H1 (cell line): Measurements from ENCODE around the gene ABI1. TPM values are rescaled to one million over a fixed set of nuclear protein-coding genes. Genes with fewer than 3 reads are reported as not detected.

Source experiments
- CTCF ChIA-PET: fragments of 300-600 bp; sonication (Branson Sonifier 250); formaldehyde crosslinking; loops from one replicate; lab custom pipeline; 2021; ENCODE audit not compliant: partially characterized antibody; lab: Charles Lee
- POLR2A ChIA-PET: fragments of 300-600 bp; sonication (Branson Sonifier 250); formaldehyde crosslinking; loops from one replicate; lab custom pipeline; 2021; ENCODE audit warnings: inconsistent platforms; ENCODE audit not compliant: partially characterized antibody; lab: Charles Lee
- DNase-seq, 2 experiments: peaks; one replicate each; pipeline versions ENCODE4 v3.0.0 to v3.0.0-alpha.2; 2010 to 2022; ENCODE audit warnings: low spot score in 2 of 2, low read depth in 1 of 2, mixed read lengths in 1 of 2
- FAIRE-seq: peaks from 2 replicates; lab custom pipeline; 2011; peaks lifted over from hg19 to GRCh38; lab: Jason Lieb, UNC
- H2AFZ ChIP-seq: 2 replicates; pipeline ENCODE4 v1.8.1; 2012; ENCODE audit warnings: low read length, inconsistent platforms
- H2AK5ac ChIP-seq: 2 replicates; pipeline ENCODE4 v1.6.1; 2013; ENCODE audit warnings: low read depth, low read length
- H2BK120ac ChIP-seq: replicated peaks from 2 replicates; pipeline ENCODE3; 2013; ENCODE audit warnings: low read depth, low read length, inconsistent platforms
- H2BK12ac ChIP-seq: 2 replicates; pipeline ENCODE4 v1.6.1; 2013; ENCODE audit warnings: low read depth, low read length
- H2BK15ac ChIP-seq: 2 replicates; pipeline ENCODE4 v1.6.1; 2013; ENCODE audit warnings: low read length
- H2BK20ac ChIP-seq: 2 replicates; pipeline ENCODE4 v1.6.1; 2013; ENCODE audit warnings: low read length
- H2BK5ac ChIP-seq: 2 replicates; pipeline ENCODE4 v1.6.1; 2013; ENCODE audit warnings: low read depth, low read length
- H3K14ac ChIP-seq: 2 replicates; pipeline ENCODE4 v1.6.1; 2013; ENCODE audit warnings: inconsistent platforms; ENCODE audit not compliant: insufficient read length
- H3K18ac ChIP-seq: 2 replicates; pipeline ENCODE4 v1.6.1; 2013; ENCODE audit warnings: low read length; ENCODE audit errors: extremely low read depth
- H3K23ac ChIP-seq: 2 replicates; pipeline ENCODE4 v1.6.1; 2013; ENCODE audit warnings: inconsistent platforms; ENCODE audit not compliant: insufficient read length
- H3K23me2 ChIP-seq: 2 replicates; pipeline ENCODE4 v1.6.1; 2013; ENCODE audit warnings: low read depth, low read length
- H3K27ac ChIP-seq: 2 replicates; pipeline ENCODE4 v1.6.1; 2011; ENCODE audit warnings: low read depth, low read length, inconsistent platforms
- H3K27me3 ChIP-seq, 4 experiments: replicated peaks in 1 of 4; 1 replicate in 1 of 4; 2 replicates in 3 of 4; pipeline versions ENCODE4 v1.6.1 to v1.8.1; 2011 to 2013; ENCODE audit warnings: low read length in 3 of 4, mild to moderate bottlenecking in 3 of 4, inconsistent platforms in 2 of 4, mixed read lengths in 2 of 4, moderate library complexity in 1 of 4; ENCODE audit not compliant: control insufficient read depth in 3 of 4, insufficient read depth in 3 of 4; ENCODE audit errors: extremely low read depth in 1 of 4
- H3K36me3 ChIP-seq, 4 experiments: 2 replicates each; pipeline versions ENCODE4 v1.6.1 to v1.8.1; 2011 to 2013; ENCODE audit warnings: mild to moderate bottlenecking in 4 of 4, low read length in 3 of 4, moderate library complexity in 2 of 4, control low read depth in 1 of 4, inconsistent platforms in 1 of 4; ENCODE audit not compliant: insufficient read depth in 4 of 4, control insufficient read depth in 2 of 4
- H3K4ac ChIP-seq: replicated peaks from 2 replicates; pipeline ENCODE3; 2013; ENCODE audit warnings: low read length, low read depth, mixed read lengths, inconsistent platforms; ENCODE audit not compliant: insufficient read length
- H3K4me1 ChIP-seq, 4 experiments: replicated peaks in 1 of 4; 1 replicate in 1 of 4; 2 replicates in 3 of 4; pipeline versions ENCODE4 v1.6.1 to v1.8.1; 2011 to 2013; ENCODE audit warnings: low read length in 3 of 4, inconsistent platforms in 2 of 4, mixed read lengths in 1 of 4; ENCODE audit not compliant: insufficient read depth in 4 of 4, control insufficient read depth in 3 of 4
- H3K4me2 ChIP-seq, 2 experiments: 2 replicates each; pipeline versions ENCODE4 v1.6.1 to v1.8.1; 2011 to 2013; ENCODE audit warnings: low read depth in 2 of 2, low read length in 2 of 2, control low read depth in 1 of 2, inconsistent platforms in 1 of 2, mild to moderate bottlenecking in 1 of 2; ENCODE audit not compliant: insufficient read depth in 1 of 2
- H3K4me3 ChIP-seq, 4 experiments: fragments of 200-600, 300-600 bp in 1 of 4; sonication (generic), shearing (Covaris generic), sonication (Bioruptor Twin) in 1 of 4; 2 replicates each; pipeline versions ENCODE4 v1.5.1 to v1.8.1; 2011 to 2016; ENCODE audit warnings: low read length in 4 of 4, low read depth in 3 of 4, control low read depth in 2 of 4, inconsistent platforms in 2 of 4, mild to moderate bottlenecking in 2 of 4, mixed read lengths in 1 of 4, moderate library complexity in 1 of 4; ENCODE audit not compliant: insufficient read depth in 2 of 4; ENCODE audit errors: extremely low read depth in 1 of 4
- H3K56ac ChIP-seq: replicated peaks from 2 replicates; pipeline ENCODE3; 2013; ENCODE audit warnings: low read depth, mild to moderate bottlenecking, mixed read lengths, low read length, inconsistent platforms; ENCODE audit not compliant: insufficient read length
- H3K79me1 ChIP-seq: 2 replicates; pipeline ENCODE4 v1.6.1; 2013; ENCODE audit warnings: low read depth, low read length, control low read depth
- H3K79me2 ChIP-seq, 2 experiments: 2 replicates each; pipeline versions ENCODE4 v1.6.1 to v1.8.1; 2012 to 2013; ENCODE audit warnings: low read length in 2 of 2, mild to moderate bottlenecking in 2 of 2, inconsistent platforms in 1 of 2; ENCODE audit not compliant: insufficient read depth in 2 of 2, control insufficient read depth in 1 of 2
- H3K9ac ChIP-seq, 4 experiments: replicated peaks in 1 of 4; 1 replicate in 1 of 4; 2 replicates in 3 of 4; pipeline versions ENCODE4 v1.6.1 to v1.8.1; 2011 to 2013; ENCODE audit warnings: low read depth in 3 of 4, low read length in 3 of 4, control low read depth in 2 of 4, mild to moderate bottlenecking in 2 of 4, moderate library complexity in 2 of 4, inconsistent platforms in 1 of 4; ENCODE audit errors: extremely low read depth in 1 of 4
- H3K9me3 ChIP-seq, 2 experiments: 2 replicates each; pipeline versions ENCODE4 v1.6.1 to v1.8.1; 2012 to 2013; ENCODE audit warnings: mild to moderate bottlenecking in 2 of 2, moderate library complexity in 2 of 2, control low read depth in 1 of 2, inconsistent platforms in 1 of 2, low read depth in 1 of 2, low read length in 1 of 2, mixed read lengths in 1 of 2; ENCODE audit not compliant: insufficient read depth in 2 of 2
- H4K20me1 ChIP-seq, 2 experiments: replicated peaks in 1 of 2; 2 replicates each; pipeline versions ENCODE3 to v1.8.1; 2011 to 2013; ENCODE audit warnings: inconsistent platforms in 2 of 2, low read length in 2 of 2, mild to moderate bottlenecking in 1 of 2; ENCODE audit not compliant: insufficient read depth in 2 of 2, control insufficient read depth in 1 of 2
- H4K5ac ChIP-seq: 2 replicates; pipeline ENCODE4 v1.6.1; 2013; ENCODE audit warnings: low read length, low read depth, mixed read lengths, inconsistent platforms; ENCODE audit not compliant: insufficient read length
- H4K8ac ChIP-seq: 2 replicates; pipeline ENCODE4 v1.8.0; 2013; ENCODE audit warnings: mild to moderate bottlenecking, moderate library complexity, low read length, inconsistent platforms; ENCODE audit not compliant: insufficient read depth; ENCODE audit errors: extremely low read depth
- H4K91ac ChIP-seq: replicated peaks from 2 replicates; pipeline ENCODE3; 2013; ENCODE audit warnings: low read length, mixed read lengths, inconsistent platforms; ENCODE audit not compliant: insufficient read length
- CHD1 ChIP-seq: IDR thresholded peaks from 2 replicates; pipeline ENCODE4 v1.6.1; 2012; ENCODE audit warnings: low read depth, low read length, improper control_type of control experiment
- POLR2A ChIP-seq, 2 experiments: IDR thresholded peaks; 1 replicate in 1 of 2; 2 replicates in 1 of 2; pipeline ENCODE4 v1.6.1; 2011; ENCODE audit warnings: low read depth in 2 of 2, low read length in 2 of 2, mild to moderate bottlenecking in 2 of 2; ENCODE audit errors: control extremely low read depth in 1 of 2
- SRF ChIP-seq: IDR thresholded peaks from 2 replicates; pipeline ENCODE4 v1.6.1; 2011; ENCODE audit warnings: mild to moderate bottlenecking, low read depth, low read length, moderate library complexity
- ZNF274 ChIP-seq: IDR thresholded peaks from 2 replicates; pipeline ENCODE4 v1.7.0; 2012; ENCODE audit warnings: low read length, borderline replicate concordance; ENCODE audit errors: extremely low read depth
- WGBS, 2 experiments: shearing (Covaris generic) in 1 of 2; methylation state at CpG; one replicate each; pipeline versions ENCODE4 v1.1.6 to v1.1.7; 2013 to 2015; ENCODE audit warnings: low lambda C conversion rate in 2 of 2, mixed read lengths in 2 of 2, inconsistent platforms in 1 of 2, low coverage in 1 of 2, missing lambda C conversion rate in 1 of 2; ENCODE audit not compliant: insufficient replicate concordance in 2 of 2, insufficient coverage in 1 of 2, insufficient read length in 1 of 2; ENCODE audit errors: extremely low coverage in 1 of 2, missing lambda C conversion rate in 1 of 2; 5-methylcytosine and 5-hydroxymethylcytosine counted together
- polyA plus RNA-seq, 7 experiments: library from polyadenylated mRNA; depleted of rRNA in 3 of 7; stranded (reverse) in 5 of 7; unstranded in 2 of 7; fragments of >200 nt in 5 of 7; fragments of 200-250 nt in 2 of 7; gene quantifications; 1 replicate in 5 of 7; 2 replicates in 1 of 7; 4 replicates in 1 of 7; pipeline versions ENCODE4 v1.2.1 to v1.2.3, GENCODE V29; 2011 to 2013; ENCODE audit warnings: missing spikeins in 2 of 7, mixed read lengths in 2 of 7
- total RNA-seq: library from RNA; stranded (reverse); fragmentation: NEBNext Ultra II Directional; extraction: Animal tissue kit (Norgen Biotek cat#: 25700); gene quantifications from 2 replicates; pipeline ENCODE4 v1.2.1, GENCODE V29; 2021

ABI1 gene
- total and polyA plus RNA-seq, 2 of the 8 experiments (the other 6 are each of a cell fraction or from before 2014, with no cell fraction given) = 35.4 to 37.0 TPM

DNA sequence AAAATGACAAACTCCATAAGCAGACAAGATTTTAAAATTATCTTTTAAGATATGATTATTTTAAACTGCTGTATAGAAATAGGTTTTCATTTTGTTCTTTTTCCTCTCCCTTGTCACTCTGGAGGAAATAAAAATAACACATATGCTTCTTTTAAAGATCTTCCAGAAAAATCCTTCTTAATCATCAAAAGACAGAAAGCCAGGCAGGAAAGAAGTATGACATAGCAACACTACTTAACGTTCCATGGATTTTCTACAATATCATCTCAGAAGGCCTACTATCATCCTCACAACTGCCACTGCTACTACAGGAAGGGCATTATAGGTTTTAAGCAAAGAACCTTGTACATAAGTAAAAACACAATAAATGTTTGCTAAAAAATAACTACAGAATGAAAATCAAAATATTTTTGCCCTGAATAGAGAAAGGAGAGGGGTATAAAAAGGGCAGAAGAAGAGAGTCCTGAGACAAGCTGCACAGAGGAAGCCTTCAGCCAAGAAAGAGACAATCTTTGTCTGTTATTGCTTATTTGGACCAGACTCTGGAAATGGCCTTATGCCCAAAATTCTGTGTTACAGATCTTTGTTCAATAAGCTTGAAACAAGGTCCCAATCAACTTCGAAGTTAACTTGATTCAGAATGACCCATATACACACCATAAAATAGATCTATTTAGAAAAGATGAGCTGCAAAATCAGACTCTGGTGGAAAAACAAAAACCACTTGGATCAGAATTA lies 67.8 kb downstream of the ABI1 start:
- no peak for FAIRE-seq
- H3K9ac ChIP-seq = no peak overlapping the region

More for the DNA sequence above, 67.8 kb downstream of the ABI1 start:
- ChIA-PET POLR2A (no interaction called here), CTCF (no interaction called here)
- H4K20me1 ChIP-seq = no peaks in the 10 kb centered on the region
- H3K4me3 ChIP-seq = no peak overlapping the region
- no peak overlapping the region for H4K8ac ChIP-seq
- no peak overlapping the region for H2AFZ ChIP-seq
- no peaks in the 10 kb centered on the region for H3K79me1 ChIP-seq
- H3K23me2 ChIP-seq = peaks cover 2% of the 10 kb centered on the region; the same call in 1 of the 2 replicates
- H2BK12ac ChIP-seq = no peak overlapping the region
- no peak for DNase-seq
- H4K91ac ChIP-seq = no peak overlapping the region
- 85% methylated on average over 2 of the region's 2 CpGs; no CpG with 5 or more reads in 1 of the 2 experiments for WGBS, 2 experiments
- H2AK5ac ChIP-seq = no peak overlapping the region
- H2BK20ac ChIP-seq = no peak overlapping the region
- H3K56ac ChIP-seq = no peak overlapping the region
- no peak overlapping the region for H2BK120ac ChIP-seq
- H2BK5ac ChIP-seq = no peak overlapping the region
- no peak overlapping the region for H2BK15ac ChIP-seq
- H3K79me2 ChIP-seq = peaks cover 0 to 61% of the 10 kb centered on the region in 2 experiments; a peak in 2 of 4 replicates
- H3K36me3 ChIP-seq = no peaks in the 10 kb centered on the region
- TF ChIP-seq CHD1 = no peak
- TF ChIP-seq ZNF274 = no peak
- no peak for TF ChIP-seq SRF
- no peak for TF ChIP-seq POLR2A (IDR thresholded peaks at IDR 0.05; ENCODE audit: control extremely low read depth in 1 of 2, low read depth in 2 of 2, low read length in 2 of 2)
- H4K5ac ChIP-seq = no peak overlapping the region
- H3K27me3 ChIP-seq = no peaks in the 10 kb centered on the region
- H3K18ac ChIP-seq = no peak overlapping the region
- H3K9me3 ChIP-seq = peaks cover 4 to 11% of the 10 kb centered on the region in 2 experiments; a peak in 2 of 4 replicates
- no peak overlapping the region for H3K4me2 ChIP-seq
- H3K27ac ChIP-seq = no peak overlapping the region
- no peak overlapping the region for H3K4ac ChIP-seq
- no peaks in the 10 kb centered on the region for H3K4me1 ChIP-seq
- no peak overlapping the region for H3K14ac ChIP-seq
- H3K23ac ChIP-seq = no peak overlapping the region
